B cell (primary cell): ENCODE results near the gene AXL.

Experiments
- CTCF ChIP-seq: fragments of 200-600 bp; IDR thresholded peaks from one replicate; pipeline ENCODE4 v1.8.0; 2022; ENCODE audit warnings: antibody characterized with exemption, mild to moderate bottlenecking
- EZH2 ChIP-seq: IDR thresholded peaks from 2 replicates; pipeline ENCODE4 v1.6.1; 2012; ENCODE audit warnings: borderline replicate concordance, low read depth, mild to moderate bottlenecking, moderate library complexity, low read length; ENCODE audit not compliant: insufficient read depth, poor library complexity, severe bottlenecking

- TF ChIP-seq EZH2 (peak; percentile 28), CTCF (no peak)
Observed at GRCh38 chr19:41226053-41226873, 7.2 kb downstream of the AXL start.
